HG02840 (cell line): ENCODE results near the gene TMEM132D.

Experiments used
- ATAC-seq: cut with Tn5 transposase; IDR thresholded peaks from one replicate; pipeline ENCODE4 v1.9.1; 2021; ENCODE audit warnings: mild to moderate bottlenecking, moderate library complexity, moderate number of reproducible peaks; ENCODE audit not compliant: unreplicated experiment, low FRiP score

TMEM132D gene

DNA sequence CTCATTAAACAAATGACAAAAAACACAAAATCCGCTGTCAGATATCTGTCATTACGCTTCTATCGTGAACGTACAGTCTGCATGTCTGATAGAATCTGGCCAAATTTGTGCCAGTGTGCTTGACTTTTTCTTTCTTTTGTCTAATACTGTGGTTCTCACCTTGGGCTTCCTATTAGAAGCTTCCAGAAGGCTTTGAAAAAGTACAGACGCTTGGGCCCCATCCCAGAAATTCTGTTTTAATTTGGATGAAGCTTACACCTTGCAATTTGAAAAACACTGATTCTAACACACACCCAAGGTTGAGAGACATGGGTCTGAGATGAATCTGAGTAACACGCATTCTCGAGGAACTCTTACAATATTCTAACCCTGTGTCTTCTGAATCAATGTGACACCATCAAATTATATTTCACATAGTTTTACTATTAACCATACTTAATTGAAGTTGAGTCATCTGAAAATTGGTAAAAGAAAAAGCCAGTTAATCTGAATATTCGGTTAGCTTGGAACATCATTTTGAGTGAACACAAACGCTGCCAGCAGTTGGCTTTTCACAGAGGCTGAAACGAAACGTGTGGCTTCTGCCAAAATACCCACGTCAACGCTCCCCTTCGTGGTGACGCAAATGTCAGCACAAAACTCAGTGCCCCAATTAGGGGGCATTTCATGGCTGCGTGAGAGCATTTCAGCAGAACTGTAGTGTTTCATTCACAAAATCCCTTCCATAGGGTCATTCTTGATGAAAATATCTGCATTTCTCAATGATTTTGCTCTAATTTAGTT is 420.5 kb downstream of the TMEM132D start:
- ATAC-seq: no peak

DNA sequence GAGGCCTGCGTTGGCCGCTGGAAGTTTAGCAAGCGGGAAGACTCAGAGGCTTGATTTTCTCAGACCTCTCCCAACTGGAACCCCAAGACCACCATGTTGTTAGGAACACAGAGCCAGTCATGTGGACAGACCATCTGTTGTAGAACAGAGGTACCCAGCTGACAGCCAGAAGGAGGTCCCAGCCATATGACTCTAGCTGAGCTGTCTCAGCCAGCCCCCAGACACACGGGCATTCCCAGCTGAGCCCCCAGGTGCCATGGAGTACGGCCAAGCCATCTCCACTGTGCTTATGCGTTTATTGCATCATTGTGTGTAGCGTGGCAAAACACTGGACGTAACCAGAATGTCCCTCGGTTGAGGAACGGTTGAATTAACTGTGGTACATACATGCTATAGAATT is 421.9 kb downstream of the TMEM132D start:
- no peak for ATAC-seq

DNA sequence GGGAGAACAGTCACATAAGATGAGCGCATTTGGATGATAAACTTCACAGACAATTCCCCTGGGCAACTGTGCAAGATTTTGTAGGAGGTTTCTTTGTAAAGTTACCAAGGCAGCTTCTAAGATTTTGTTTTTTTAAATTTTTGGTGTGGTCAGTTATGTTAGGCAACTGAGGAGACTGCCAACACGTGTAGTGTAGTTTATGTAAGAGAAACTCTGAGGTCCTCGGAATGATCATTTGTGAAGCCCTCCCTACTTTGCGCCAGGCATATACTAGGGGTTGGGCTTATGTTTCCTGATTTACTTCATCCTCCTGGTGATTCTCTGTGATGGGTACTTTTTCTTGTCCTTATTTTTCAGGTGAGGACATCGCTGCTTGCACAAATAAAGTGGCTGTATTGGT is 433.6 kb downstream of the TMEM132D start:
- no peak for ATAC-seq

DNA sequence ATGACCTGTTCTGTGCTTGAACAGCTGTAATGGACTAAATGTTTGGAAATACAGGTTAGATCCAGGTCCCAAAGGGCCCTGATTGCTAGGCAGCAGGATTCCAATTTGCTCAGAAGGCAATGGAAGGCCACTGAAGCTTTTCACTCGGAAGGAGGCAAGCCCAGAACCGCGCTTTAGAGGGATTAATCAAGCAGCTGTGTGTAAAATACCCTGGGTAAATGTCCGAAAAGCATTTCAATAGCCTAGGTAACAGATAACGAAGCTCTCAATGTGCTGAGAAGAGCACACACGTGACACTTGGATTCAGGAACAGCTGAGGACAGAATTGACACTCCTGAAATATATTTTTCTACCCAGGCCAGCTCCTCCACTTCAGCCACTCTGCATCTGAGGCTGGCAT is 436.1 kb downstream of the TMEM132D start:
- no peak for ATAC-seq

DNA sequence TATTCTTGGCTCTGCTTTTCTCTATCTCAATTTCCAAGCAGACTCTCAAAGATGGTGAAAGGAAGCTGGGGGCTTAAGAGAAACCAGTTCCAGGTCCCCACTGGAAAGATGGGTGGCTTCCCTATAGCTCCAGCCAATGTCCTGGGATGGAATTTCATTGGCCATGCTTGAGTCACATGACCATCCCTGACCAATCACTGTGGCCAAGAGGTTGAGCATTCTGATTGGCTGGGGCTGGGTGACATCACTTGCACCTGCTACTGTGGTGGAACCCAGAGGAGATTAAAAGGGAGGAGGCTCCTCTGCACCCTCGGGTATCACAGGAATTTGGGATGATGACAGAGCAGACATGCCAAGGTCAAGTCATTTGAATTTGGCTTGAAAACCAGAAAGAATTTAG is 436.5 kb downstream of the TMEM132D start:
- ATAC-seq: no peak

DNA sequence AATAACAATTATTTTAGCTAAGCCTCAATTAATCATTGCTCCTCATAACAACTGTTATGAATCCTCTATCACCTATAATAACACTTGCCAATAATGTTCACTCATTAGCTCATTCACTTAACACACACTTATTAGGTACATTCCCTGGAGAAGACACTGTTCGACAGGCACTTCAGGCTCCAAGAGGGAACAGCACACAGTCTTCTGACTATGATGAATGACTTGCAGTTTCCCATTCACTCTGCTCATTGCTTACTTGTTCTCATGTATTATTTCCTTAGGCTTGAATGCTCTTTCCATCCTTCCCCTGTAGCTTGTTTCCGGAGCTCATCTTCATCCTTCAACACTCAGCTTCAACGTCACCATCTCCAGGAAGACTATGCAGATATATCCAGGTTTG is 437.3 kb downstream of the TMEM132D start:
- ATAC-seq: no peak

DNA sequence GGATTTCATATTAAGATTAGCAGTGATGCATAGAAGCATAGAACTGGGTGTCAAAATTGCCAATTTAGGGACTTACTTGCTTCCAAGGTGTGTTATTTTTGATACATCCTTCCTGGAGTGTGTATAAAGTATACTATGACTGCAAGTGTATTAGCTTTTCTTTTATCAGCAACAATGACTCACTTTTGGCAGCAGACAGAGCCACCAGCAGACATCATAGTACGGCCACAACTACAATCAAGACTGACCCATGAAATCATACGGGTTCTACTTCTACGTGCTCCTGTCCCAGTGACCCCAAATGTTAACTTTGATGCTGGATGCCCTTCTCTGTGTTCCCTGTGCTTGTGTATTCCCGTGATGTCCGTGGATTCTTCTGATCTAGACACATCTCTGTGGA is 443.9 kb downstream of the TMEM132D start:
- no peak for ATAC-seq

DNA sequence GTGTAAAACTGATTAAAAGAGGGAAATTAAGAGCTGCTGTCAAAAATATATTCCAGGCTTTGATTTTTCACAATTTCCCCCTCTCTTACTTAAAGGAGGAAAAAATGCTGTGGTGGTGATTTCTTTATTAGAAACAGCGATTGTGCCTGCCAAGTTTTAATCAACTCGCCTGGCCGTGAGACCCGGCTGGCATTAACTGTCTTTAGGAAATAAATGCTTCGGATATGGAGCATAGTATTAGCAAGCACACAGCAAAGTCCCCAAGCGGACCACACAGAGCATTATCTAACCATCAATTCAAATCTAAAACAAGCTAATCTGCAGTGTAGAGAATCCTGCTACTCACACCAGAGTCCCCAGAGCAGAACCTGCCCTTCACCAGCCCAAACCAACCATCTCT is 457.1 kb downstream of the TMEM132D start:
- ATAC-seq: no peak

DNA sequence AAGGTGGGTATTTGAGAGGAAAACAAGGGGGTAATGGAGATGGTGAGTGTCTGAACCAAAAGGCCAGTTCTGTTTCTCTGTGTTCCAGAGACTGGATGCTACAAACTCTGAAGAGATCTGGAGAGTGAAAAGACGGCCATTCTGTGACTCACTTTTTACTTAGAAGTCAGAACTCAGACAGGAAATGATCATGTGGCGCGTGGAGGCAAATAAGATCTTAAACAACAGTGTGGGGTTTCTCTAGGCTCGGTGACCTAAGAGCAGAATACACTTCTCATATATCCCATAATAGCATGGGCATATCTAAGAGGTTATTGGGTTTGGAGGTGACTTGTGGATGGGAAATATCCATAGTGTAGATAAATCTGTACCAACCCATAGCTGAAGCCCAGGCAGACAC is 463.5 kb downstream of the TMEM132D start:
- ATAC-seq: no peak

DNA sequence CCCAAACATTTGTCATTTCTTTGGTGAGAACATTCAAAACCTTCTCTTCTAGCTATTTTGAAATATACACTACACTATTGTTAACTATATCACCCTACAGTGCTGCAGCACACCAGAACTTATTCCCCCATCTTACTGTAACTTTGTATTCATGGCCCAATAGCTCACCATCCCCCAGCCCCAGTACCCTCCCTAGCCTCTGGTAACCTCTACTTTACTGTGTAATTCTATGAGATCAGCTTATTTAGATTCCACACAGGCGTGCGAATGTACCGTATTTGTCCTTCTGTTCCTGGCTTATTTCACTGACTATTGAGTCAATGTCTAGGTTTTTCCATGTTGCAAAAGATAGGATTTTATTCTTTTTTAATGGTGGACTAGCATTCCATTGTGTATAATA is 469.0 kb downstream of the TMEM132D start:
- no peak for ATAC-seq

DNA sequence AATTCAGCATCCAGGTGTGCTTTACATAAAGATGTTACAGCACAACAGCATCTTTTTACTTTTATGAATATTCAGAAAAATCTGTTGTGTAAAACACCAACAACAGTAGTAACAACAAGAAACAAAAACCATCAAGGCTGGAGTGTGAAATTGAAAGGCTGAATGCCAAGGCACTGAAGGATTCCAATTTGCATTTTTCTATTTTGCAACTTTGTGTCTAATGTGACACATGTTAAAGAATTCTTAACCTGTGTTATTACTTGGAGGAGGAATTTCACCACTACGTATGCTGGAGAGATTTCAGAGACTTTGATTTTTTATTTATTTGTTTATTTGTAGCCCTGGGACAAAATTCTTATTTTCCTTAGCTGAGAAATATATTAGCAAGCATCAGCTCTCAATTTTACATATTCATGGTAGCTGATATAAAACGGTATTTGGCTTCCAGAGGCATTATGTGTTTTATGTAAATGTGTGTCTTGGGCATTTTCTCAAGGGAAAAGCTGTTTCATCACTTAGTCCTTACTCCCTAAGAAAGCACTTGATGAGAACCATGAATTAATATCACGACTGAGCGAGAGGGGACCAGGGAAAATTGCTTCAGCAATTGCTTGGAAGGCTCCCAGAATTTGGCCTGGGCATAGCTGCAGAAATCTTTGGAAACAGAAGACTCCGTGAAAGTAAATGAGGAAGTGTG is 475.4 kb downstream of the TMEM132D start:
- ATAC-seq: no peak

DNA sequence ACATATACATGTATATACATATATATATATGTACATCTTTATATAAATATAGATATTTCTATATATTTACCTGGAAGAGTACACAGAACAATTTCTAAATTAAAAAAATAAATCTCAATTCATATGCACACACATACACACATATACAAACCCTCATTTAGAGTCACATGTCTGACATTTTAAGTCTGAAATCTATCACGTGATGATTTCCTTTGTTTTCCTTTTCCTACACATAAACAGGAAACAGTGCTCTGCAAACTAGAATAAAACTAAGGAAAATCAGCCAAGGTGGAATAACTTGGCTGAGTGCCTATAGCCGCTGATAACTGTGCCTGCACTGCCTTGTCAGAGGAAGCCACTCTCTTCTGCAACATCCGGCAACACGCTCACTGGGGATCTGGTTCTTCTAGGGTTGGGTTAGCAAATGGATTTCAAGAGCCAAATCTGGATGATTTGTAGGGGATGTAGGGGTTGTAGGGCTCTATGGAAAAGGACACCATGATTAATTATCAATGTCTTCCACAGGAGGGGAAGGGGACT is 480.7 kb downstream of the TMEM132D start:
- ATAC-seq: no peak

DNA sequence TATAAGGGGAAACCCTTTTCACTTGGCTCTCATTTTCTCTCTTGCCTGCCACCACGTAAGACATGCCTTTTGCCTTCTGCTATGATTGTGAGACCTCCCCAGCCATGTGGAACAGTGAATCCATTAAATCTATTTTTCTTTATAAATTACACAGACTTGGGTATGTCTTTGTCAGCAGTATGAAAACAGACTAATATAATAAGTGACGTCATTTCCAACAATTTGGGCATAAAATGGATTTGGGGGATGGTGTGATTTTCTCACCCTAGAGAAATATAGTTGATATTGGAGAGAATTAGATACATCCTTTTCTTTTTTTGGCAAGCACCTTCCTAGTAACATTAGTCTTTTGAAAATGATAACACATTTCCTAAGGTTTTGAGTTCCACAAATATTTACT is 490.5 kb downstream of the TMEM132D start:
- ATAC-seq: no peak

DNA sequence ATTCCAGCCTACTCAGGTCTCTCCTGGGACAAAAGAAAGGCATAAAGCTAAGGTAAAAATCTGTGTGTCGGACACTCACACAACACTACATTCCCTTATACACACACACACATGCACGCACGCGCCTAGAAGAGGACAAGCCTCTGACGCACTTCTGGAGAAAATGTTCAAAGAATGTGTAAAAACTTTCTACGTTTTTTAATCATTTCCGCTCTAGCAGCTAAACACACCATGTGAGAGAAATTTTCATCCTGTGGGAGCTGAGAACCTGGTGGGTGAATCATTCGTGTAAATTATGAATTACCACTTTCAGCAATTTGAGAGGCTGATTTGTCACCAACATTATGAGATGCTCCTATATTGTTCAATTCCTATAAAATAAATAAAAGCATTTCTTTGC is 494.5 kb downstream of the TMEM132D start:
- ATAC-seq: no peak

DNA sequence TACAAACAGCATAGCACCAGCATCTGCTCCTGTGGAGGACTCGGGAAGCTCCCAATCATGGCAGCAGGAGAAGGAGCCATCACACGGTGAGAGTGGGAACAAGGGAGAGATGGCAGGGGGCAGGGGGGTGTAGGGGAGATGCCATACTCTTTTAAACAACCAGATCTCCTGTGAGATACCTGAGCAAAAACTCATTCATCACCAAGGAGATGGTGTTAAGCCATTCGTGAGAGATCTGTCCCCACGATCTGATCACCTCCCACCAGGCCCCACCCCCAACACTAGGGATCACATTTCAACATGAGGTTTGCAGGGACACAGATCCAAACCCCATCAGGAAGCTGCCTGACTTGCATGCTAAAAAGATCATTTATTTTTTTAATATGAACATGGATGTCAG is 499.3 kb downstream of the TMEM132D start:
- no peak for ATAC-seq

DNA sequence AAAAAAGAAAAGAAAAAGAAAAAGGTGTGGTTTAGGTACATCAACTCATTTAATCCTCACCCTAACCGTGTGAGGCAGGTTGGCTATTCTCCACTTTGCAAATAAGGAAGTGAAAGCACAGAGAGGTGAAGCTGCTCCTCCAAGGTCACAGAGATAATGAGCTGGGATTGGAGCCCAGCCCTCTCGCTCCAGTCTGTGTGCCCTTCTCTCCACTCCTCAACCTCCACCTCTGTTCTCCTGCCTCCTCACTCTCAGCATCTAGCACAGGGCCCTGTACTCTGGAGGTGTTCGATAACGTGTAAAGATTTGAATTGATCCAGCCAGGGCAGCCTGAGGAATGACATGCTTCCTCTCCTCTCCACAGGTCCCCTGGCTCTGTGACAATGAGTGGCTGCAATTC is 502.3 kb downstream of the TMEM132D start:
- ATAC-seq: no peak

DNA sequence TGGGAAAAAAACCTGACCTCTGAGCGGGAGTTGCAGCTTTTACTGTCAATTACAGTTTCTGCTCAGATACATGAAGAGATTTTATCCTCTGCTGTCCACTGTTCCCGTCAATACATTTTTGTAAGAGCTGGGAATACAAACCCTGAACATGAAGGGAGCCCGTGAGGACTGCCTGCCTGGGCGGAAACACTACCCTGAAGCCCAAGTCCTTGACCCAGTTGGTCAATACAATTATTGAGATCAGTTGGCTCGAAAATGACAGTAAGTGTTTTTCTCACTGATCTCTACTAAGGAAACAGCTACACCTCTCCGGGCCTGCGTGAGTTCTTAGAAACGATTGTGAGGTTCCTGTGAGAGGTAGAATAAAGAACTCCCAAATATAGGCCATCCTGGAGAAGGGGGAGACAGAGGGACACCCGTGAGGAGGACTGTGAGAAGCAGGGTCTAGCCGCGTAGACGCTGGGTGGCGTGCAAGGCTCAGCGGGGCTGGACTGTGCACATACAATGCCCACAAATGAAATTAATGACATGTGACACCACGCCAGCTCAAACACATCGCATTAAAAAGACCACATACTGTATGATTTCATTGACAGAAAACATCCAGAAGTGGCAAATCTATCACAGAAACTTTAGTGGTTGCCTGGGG is 509.5 kb downstream of the TMEM132D start:
- ATAC-seq: no peak

DNA sequence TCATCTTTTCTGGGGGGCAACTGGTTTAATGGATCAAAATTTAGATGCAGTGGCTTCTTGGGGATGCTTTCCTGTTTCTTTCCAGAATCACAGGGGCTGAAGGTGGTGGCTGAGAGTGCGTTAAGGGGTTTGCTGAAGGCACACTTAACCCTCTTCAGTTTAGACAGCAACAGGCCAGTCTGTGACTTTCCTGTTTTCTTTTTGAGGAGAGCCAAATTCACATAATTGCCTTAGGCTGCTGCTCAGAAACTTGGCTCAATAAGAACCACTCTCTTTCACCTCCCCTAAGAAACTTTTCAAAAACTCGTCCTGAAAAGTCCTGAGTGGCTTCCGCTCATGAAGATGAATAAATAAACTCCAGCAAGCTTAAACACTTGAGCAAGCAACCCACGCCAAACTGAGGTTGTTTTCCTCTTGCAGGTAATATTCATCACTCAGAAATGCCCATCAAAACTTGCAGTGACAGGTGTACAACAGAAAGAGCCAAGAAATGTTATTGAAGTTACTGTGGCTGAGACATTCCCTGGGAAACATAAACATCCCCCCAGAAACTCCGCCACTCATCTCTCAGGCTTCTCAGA is 510.4 kb downstream of the TMEM132D start:
- ATAC-seq: no peak

DNA sequence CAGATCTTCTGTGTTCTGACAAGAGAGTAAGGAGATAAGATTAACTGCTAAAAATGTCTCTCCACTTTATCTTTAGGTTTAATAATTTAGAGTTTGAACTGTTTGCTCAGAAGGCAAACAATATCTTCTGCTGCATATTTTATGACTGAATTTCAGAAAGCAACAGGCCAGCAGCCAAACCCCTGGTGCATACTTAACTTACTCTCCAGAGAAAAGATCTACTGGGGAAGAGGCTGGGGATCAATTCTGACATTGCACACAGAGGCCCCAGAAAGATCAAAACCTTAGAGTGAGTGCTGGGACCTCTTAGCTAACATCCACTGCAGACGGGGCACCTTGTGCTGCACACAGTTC is 518.2 kb downstream of the TMEM132D start:
- no peak for ATAC-seq

DNA sequence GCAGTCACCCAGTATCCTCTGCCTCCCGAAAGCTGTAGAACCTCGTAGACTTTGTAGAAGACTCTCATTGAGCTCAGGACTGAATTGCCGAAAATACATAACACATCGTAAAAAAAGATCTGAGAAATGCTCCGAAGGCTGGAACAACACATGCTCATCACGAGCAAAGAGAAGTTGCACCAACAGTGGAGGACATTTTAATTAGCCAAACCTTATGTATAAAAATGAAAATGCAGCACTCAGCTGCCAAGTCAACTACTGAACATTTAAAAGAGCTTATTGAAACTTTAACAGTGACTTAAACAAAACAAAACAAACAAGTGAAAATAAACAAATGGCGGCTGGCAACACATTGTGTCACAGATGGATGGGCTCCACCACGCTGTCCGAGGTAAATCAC is 519.9 kb downstream of the TMEM132D start:
- ATAC-seq: no peak

DNA sequence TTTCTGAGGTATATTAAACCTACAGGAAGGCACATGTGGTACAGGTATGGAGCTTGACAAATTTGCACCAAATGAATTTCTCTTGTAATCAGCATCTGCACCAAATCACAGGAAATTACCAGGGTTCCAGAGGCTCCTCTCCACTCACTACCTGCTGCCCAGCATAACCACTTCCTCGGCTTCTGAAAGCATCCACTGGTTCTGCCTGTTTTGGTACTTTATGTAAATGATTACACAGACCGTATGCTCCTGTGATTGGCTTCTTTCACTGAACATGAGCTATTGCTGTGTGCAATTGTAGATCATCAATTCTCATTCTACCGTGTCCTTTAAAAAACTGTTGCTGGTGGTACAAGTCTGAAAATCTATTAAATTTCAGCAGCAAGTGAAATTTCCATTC is 522.1 kb downstream of the TMEM132D start:
- ATAC-seq: no peak
